Glutamatergic neuron (in vitro differentiated cells): ENCODE measurements around the gene TSPYL4. TPM values are rescaled to one million over a fixed set of nuclear protein-coding genes. Genes with fewer than 3 reads are reported as not detected.

Source experiments
- DNase-seq: peaks from one replicate; pipeline ENCODE4 v3.0.0; 2022
- H3K27ac Mint-ChIP-seq: one replicate; pipeline ENCODE4 v1.8.0; 2020; ENCODE audit warnings: mild to moderate bottlenecking, mixed read lengths, inconsistent platforms; ENCODE audit not compliant: unreplicated experiment
- H3K27me3 Mint-ChIP-seq: one replicate; pipeline ENCODE4 v1.8.0; 2020; ENCODE audit warnings: mild to moderate bottlenecking, moderate library complexity, mixed read lengths, inconsistent platforms; ENCODE audit not compliant: unreplicated experiment
- H3K36me3 Mint-ChIP-seq: one replicate; pipeline ENCODE4 v1.8.0; 2020; ENCODE audit warnings: mild to moderate bottlenecking, mixed read lengths, inconsistent platforms; ENCODE audit not compliant: unreplicated experiment
- H3K4me1 Mint-ChIP-seq: one replicate; pipeline ENCODE4 v1.8.0; 2020; ENCODE audit warnings: mild to moderate bottlenecking, low read depth, mixed read lengths, inconsistent platforms; ENCODE audit not compliant: unreplicated experiment
- H3K4me3 Mint-ChIP-seq: one replicate; pipeline ENCODE4 v1.8.0; 2020; ENCODE audit warnings: mild to moderate bottlenecking, mixed read lengths, inconsistent platforms; ENCODE audit not compliant: unreplicated experiment
- H3K9me3 Mint-ChIP-seq: one replicate; pipeline ENCODE4 v1.8.0; 2020; ENCODE audit warnings: mild to moderate bottlenecking, moderate library complexity, mixed read lengths, inconsistent platforms; ENCODE audit not compliant: unreplicated experiment
- total RNA-seq: library from RNA; stranded (reverse); fragmentation: NEBNext Ultra II Directional; extraction: Animal tissue kit (Norgen Biotek cat#: 25700); gene quantifications from one replicate; pipeline ENCODE4 v1.2.1, GENCODE V29; 2021; ENCODE audit not compliant: unreplicated experiment
- TF ChIP-seq, protein P1 (sequence below): fragments of 200-600 bp; sonication (generic); IDR thresholded peaks from one replicate; pipeline ENCODE4 v1.5.0; 2021; ENCODE audit not compliant: partially characterized antibody, unreplicated experiment

Gene TSPYL4
- total RNA-seq, 1 donor from 2014 or later, result 81.3 TPM

DNA sequence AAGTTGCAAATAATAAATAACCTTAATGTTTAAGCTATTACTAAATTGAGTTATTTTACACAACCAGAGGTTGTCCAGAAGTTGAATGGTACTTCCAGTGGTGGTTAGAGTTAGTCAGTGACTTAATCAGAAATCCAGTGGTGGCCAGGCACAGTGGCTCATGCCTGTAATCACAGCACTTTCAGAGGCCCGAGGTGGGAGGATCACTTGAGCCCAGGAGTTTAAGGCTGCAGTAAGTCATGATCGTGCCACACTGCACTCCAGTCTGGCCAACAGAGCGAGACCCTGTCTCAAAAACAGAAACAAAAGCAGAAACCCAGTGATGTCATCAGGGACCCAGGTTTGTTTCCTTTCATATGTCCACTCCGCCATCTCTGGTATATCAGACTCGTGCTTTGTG is 35.0 kb downstream of the TSPYL4 start:
- H3K9me3 Mint-ChIP-seq, result no peaks in the 10 kb centered on the region
- H3K4me3 Mint-ChIP-seq, result no peak overlapping the region
- H3K4me1 Mint-ChIP-seq, result peaks cover 24% of the 10 kb centered on the region
- H3K36me3 Mint-ChIP-seq, result no peaks in the 10 kb centered on the region
- H3K27ac Mint-ChIP-seq, result peak overlapping the region; percentile 90
- no peak for DNase-seq
- peaks cover 9% of the 10 kb centered on the region for H3K27me3 Mint-ChIP-seq
- TF ChIP-seq, protein P1, sequence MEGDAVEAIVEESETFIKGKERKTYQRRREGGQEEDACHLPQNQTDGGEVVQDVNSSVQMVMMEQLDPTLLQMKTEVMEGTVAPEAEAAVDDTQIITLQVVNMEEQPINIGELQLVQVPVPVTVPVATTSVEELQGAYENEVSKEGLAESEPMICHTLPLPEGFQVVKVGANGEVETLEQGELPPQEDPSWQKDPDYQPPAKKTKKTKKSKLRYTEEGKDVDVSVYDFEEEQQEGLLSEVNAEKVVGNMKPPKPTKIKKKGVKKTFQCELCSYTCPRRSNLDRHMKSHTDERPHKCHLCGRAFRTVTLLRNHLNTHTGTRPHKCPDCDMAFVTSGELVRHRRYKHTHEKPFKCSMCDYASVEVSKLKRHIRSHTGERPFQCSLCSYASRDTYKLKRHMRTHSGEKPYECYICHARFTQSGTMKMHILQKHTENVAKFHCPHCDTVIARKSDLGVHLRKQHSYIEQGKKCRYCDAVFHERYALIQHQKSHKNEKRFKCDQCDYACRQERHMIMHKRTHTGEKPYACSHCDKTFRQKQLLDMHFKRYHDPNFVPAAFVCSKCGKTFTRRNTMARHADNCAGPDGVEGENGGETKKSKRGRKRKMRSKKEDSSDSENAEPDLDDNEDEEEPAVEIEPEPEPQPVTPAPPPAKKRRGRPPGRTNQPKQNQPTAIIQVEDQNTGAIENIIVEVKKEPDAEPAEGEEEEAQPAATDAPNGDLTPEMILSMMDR, result no peak

DNA sequence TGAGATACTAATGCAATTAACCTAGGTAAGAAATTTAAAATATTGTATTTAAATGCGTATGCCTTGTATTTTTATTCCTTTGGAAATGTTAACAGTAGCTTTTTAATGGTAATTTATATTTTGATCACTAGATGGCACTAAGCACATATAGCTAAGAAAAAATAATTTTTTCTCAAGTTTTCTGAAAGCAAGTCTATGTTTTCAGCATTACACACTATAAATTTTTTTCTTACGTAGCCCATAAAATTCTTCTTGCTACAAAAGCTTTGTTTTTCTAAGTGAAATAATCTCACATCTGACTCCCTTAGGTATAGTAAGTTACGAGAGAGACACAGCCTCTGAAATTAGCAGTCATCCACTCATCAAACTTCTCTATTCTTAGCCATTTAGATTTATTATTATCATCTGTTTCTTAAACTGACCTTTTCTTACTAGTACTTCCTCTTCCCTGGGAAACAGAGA is 35.7 kb downstream of the TSPYL4 start:
- Mint-ChIP-seq H3K4me3 (no peak overlapping the region), H3K4me1 (peaks cover 21% of the 10 kb centered on the region), H3K27me3 (peaks cover 9% of the 10 kb centered on the region), H3K9me3 (no peaks in the 10 kb centered on the region), H3K36me3 (no peaks in the 10 kb centered on the region), H3K27ac (no peak overlapping the region)
- no peak for DNase-seq
- TF ChIP-seq, protein P1, result peak; percentile 69

DNA sequence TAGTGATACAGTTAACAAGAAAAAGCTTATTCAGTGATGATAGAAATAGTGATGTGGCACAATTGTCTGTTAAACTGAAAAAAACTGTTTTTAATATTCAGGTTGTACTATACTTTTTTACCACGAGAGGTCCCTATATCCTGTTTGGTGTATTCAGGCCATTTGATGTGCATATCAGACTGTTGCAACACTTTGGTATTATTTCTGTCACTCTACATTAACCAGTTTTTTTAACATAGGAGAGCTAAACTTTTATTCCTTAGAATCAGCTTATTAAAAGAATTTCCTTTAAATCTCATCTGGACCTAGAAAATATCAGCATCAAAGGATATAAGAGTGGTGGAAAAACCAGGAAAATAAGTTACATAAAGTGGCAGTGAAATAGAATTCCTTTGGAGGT is 36.8 kb downstream of the TSPYL4 start:
- Mint-ChIP-seq H3K36me3 (no peaks in the 10 kb centered on the region), H3K4me3 (no peak overlapping the region), H3K9me3 (no peaks in the 10 kb centered on the region), H3K27ac (no peak overlapping the region), H3K4me1 (peaks cover 20% of the 10 kb centered on the region), H3K27me3 (peaks cover 9% of the 10 kb centered on the region)
- TF ChIP-seq, protein P1, result peak; percentile 70
- DNase-seq, result no peak

DNA sequence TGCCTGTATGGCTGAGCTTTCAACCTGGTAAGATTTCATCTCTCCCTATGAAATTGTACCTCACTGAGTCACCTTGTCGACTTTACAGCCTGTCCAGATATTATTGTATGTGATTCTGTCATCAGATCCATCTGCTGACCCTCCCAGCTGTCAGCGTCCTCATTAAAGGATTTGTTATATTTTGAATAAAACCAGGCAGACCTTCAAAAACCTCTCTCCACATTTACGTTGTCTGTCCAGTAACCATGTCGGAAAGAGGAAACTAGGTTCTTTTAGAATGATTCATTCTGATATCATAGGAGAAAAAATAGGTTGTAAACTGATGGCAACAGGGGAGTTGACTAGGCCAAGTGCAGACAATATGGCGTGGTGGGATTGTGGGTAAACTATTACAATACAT is 38.5 kb downstream of the TSPYL4 start:
- H3K9me3 Mint-ChIP-seq, result no peaks in the 10 kb centered on the region

DNA sequence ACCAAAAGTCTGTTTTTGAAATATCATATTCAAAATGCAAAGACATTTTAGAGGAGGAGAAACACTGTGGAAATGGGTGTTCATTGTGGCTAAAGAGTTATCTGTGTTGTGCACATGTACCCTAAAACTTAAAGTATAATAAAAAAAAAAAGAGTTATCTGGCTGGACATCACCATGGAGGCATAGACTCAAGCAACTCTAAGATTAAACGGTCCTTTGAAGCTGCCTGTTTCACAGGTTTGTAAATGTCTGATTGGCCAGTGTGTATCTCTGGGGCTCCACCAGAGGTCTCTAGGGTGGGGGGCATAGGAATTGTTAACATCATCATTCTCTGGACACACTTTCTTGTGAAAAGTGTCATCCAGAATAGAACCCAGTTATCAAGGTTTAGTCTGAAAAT is 39.2 kb downstream of the TSPYL4 start:
- DNase-seq, result no peak
- H3K9me3 Mint-ChIP-seq, result no peaks in the 10 kb centered on the region
- H3K27ac Mint-ChIP-seq, result no peak overlapping the region
- TF ChIP-seq, protein P1, result no peak
- H3K4me1 Mint-ChIP-seq, result peaks cover 9% of the 10 kb centered on the region
- peaks cover 4% of the 10 kb centered on the region for H3K27me3 Mint-ChIP-seq
- H3K4me3 Mint-ChIP-seq, result no peak overlapping the region
- no peaks in the 10 kb centered on the region for H3K36me3 Mint-ChIP-seq

More for the DNA sequence above, 38.5 kb downstream of the TSPYL4 start:
- Mint-ChIP-seq H3K4me3 (no peak overlapping the region), H3K27me3 (peaks cover 8% of the 10 kb centered on the region), H3K27ac (no peak overlapping the region), H3K4me1 (peaks cover 11% of the 10 kb centered on the region), H3K36me3 (no peaks in the 10 kb centered on the region)
- TF ChIP-seq, protein P1, result no peak
- no peak for DNase-seq
